Right lung (tissue), 5 donors: Measurements from ENCODE around the gene HMG20B. TPM values are rescaled to one million over a fixed set of nuclear protein-coding genes. Genes with fewer than 3 reads are reported as not detected.
"Not testable (repeated sequence)": the region's sequence is repeated elsewhere in the genome, so short reads cannot be mapped to it uniquely, and the experiment has no call there.

Experiments used
- DNase-seq, 2 donors: peaks; one replicate each; pipeline ENCODE4 v3.0.0-alpha.2; 2013
- polyA plus RNA-seq, 5 donors: library from polyadenylated mRNA; unstranded; fragments of 120-200 nt; gene quantifications; one replicate each; pipeline versions ENCODE4 v1.2.1 to v1.2.3, GENCODE V29; 2013; ENCODE audit warnings: inconsistent platforms in 1 of 5, low replicate concordance in 1 of 5; ENCODE audit not compliant: insufficient read length in 5 of 5, insufficient read depth in 1 of 5

HMG20B gene
- polyA plus RNA-seq, 5 donors = 72.5 to 129 (median 85.3) TPM

- DNase-seq = no peak
These were observed 18.3 kb upstream of the HMG20B start for GRCh38 chr19:3554254-3555083.

GRCh38 chr19:3555653-3556422 lies 16.9 kb upstream of the HMG20B start:
- DNase-seq = no peak

- DNase-seq = no peak
These were observed 16.2 kb upstream of the HMG20B start for GRCh38 chr19:3556423-3556977.

DNA sequence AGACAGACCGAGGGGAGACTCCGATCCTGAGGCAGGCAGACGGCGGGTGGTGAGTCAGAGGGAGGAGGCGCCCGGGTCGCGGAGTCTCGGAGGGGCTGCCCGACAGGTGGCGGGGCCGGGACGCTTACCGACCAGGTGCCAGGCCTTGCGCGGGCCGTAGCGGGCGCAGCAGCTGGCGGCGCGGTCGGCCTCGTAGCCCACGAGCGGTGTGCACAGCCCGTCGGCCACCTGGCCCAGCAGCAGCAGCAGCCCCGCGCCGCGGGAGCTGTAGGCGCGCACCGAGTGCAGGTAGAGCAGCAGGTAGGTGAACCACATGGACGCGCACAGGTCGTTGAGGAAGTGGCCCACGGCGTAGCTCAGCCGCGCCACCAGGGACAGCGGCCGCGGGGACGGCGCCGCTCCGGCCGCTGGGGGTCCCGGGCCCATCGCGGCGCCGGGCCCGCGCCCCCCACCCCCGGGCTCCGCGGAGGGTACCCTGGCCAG lies 15.7 kb upstream of the HMG20B start:
- no peak for DNase-seq

GRCh38 chr19:3557461-3558248 lies 15.1 kb upstream of the HMG20B start, which contains the start of gene MFSD12:
TSS of gene MFSD12 (minus strand) at chr19:3557586. CDS start at chr19:3557403, 183 bp downstream.
- DNase-seq = peak; percentile 89 to 93

DNA sequence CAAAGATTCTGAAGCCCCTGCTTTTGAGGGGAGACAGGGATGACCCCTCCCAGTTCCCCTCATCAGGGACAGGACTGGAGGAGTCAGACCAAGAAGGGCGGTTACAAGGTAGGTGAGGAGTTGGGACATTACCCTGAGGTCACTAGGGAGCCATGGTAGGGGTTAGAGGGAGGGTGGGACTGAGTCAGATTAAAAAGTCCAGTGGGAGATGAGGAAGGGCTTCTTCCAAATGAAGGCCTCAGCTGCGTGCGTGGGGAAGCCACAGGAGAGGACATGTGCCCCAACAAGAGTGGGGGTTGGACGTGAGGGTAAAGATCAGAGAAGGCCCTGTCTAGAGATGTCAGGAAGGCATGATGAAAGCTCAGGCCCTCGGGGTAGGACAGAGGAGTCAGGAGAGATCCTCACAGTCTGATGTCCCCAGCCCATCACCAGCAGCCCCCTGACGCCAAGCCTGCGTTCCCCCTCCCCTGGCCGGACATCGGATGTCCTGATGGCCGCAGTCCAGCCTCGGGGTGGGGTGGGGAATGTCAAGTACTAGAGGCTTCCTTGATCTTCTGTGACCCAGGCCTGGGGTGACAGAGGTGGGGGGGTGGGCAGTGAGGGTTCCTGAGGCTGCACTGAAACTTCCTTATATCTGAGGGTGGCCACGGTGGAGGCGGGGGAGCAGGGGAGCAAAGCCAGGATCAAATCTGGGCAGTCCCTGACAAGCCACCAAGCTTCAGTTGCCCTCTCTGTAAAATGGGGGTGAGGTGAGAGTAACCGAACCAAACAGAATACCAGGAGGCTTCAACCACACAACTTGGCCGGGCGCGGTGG lies 8.8 kb upstream of the HMG20B start:
- no peak for DNase-seq

DNA sequence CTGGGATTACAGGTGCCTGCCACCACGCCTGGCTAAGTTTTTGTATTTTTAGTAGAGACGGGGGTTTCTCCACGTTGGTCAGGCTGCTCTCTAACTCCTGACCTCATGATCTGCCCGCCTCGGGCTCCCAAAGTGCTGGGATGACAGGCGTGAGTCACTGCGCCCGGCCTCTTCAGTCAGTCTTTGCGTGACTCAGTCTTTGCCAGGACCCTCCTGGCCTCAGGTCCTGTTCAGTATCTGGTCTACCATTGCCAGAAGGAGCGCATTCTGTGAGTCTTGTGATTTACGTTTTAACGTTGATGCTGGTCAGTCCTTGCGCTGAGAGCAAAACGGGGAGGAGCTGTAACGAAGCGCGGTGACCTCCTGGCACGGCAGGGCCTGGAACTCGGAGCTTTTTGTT lies 7.6 kb upstream of the HMG20B start:
- DNase-seq = no peak

DNA sequence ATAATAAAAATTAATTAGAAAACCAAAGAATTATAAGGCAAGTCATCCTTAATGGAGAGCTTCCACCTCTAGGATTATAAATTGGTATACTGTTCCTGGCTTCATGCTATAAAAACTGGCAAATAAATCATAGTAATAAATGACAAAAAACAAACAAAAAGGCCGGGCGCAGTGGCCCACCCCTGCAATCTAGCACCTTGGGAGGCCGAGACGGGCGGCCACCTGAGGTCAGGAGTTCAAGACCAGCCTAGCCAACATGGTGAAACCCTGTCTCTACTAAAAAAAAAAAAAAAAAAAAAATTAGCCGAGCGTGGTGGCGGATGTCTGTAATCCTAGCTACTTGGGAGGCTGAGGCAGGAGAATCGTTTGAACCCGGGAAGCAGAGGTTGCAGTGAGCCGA lies 2.7 kb upstream of the HMG20B start:
- DNase-seq = not testable (repeated sequence)

DNA sequence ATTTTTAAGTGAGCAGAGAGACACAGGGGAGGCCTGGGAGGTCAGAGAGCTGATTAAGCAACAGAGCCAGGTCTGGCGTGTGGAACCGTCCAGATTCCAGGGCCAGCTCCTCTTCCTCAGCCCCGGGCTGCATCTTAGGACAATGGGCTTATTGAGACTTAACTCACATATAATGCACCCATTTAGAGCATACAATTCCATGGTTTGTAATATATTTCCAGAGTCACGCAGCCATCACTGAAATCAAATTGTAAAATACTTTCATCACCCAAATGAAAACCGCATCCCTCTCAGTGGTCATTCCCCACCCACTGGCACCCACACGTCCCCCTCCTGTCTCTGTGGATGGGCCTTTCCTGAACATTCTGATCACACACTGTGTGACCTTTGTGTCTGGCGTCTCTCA lies 2.1 kb upstream of the HMG20B start:
- DNase-seq = no peak

DNA sequence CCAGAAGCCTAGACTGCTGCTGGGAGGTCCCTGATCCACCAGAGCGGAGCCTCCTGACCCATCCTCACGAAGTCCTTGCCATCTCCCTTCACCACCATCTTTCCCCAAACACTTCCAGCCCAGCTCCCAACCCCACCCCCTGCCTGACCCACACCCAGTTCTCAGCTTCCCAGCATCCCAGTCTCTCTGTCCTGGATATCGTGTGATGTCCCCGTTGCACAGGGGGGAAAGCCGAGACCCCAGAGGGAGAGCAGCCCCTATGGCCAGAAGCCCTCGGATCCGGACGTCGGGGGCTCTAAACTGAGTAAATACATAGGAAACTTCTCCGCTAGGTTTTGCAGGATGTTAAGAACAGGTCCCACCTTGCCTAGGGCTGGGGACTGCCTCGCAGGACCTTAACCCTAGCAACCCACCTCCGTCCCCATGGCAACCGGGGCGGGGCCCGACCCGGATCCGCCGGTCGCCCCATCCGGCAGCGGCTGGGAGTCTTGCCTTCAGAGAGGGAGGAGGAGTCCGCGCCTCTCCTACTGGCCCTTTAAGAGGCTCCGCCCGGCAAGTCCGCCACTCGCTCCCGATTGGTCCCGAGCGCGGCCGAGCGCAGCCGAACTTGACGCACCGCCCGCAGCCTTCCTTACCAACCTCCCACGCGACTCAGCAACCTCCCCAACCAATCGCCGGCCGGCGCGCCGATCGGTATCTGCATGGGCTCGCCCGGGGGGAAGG lies 451 bp upstream of the HMG20B start:
- peak; percentile 99 to 100 for DNase-seq

GRCh38 chr19:3573162-3573857 lies 566 bp downstream of the HMG20B start:
- DNase-seq = no peak

DNA sequence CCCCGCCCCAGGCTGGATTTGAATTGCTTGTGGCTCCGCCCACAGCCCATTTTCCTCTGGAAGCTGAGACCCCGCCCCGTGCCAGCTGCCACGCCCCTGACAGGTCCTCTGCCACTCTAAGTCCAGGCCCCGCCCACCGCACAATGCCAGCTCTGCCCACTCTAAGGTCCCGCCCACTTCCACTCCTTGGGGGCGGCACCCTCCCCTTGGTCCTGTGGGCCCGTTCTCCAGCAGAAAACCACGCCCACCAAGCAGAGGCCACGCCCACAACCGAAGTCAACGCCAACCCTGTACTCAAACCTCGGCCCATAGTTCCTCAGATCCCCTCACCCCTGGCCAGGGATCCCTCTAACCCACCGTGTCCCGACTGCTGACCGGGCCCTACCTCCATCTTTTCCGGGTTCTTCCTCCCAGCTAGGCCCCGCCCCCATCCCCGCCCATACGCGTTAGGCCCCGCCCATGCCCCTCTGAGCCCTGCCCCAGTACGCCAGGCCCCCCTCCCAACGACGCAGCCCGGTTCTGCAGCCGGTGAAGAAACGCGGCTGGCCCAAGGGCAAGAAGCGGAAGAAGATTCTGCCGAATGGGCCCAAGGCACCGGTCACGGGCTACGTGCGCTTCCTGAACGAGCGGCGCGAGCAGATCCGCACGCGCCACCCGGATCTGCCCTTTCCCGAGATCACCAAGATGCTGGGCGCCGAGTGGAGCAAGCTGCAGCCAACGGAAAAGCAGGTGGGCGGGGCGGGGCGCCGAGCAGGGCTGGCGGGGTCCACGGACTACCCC lies 1.3 kb downstream of the HMG20B start:
- peak in 1 of 2 donors; percentile 62 for DNase-seq

DNA sequence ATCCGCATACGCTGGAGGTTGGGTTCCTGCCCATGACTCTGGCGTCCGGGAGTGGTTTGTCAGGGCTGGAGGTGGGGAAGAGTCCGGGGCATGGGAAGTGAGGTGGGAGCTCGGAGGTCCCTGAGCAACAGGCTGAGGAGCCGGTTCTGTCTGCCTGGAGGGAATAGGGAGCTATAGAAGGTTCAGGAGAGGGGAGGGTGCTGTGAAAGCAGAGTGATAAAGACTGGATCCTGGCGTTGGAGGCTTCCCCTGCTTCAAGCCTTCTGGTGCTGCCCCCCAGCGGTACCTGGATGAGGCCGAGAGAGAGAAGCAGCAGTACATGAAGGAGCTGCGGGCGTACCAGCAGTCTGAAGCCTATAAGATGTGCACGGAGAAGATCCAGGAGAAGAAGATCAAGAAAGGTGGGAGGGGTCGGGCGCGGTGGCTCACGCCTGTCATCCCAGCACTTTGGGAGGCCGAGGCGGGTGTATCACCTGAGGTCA lies 2.6 kb downstream of the HMG20B start:
- DNase-seq = no peak

- DNase-seq = no peak
These were observed 3.4 kb downstream of the HMG20B start for GRCh38 chr19:3575949-3576673.

- DNase-seq = peak; percentile 72 to 75
These were observed 4.1 kb downstream of the HMG20B start for GRCh38 chr19:3576696-3577443.

- no peak for DNase-seq
These were observed 5.1 kb downstream of the HMG20B start for GRCh38 chr19:3577723-3578344.
